Gastrocnemius medialis (tissue), 4 donors: ENCODE data around the gene MYOM1. TPM values are rescaled to one million over a fixed set of nuclear protein-coding genes. Genes with fewer than 3 reads are reported as not detected.

Experiments used
- ATAC-seq, 2 donors: fragments of 150-250 bp; one replicate each; pipeline ENCODE4 v1.9.1; 2016
- DNase-seq, 2 donors: peaks; one replicate each; pipeline ENCODE4 v3.0.0-alpha.2; 2019
- H3K27ac ChIP-seq, 4 donors: fragments of 200-600 bp; sonication (generic); 1 replicate in 1 of 4; 2 replicates in 3 of 4; pipeline ENCODE4 v1.5.1; 2016 to 2018; ENCODE audit warnings: mild to moderate bottlenecking in 2 of 4, moderate library complexity in 1 of 4
- H3K27me3 ChIP-seq, 3 donors: fragments of 200-600 bp; sonication (generic) in 2 of 3; 1 replicate in 1 of 3; 2 replicates in 2 of 3; pipeline versions ENCODE4 v1.5.1 to v1.6.0; 2016 to 2019; ENCODE audit warnings: mild to moderate bottlenecking in 1 of 3, moderate library complexity in 1 of 3
- H3K36me3 ChIP-seq, 2 donors: fragments of 200-600 bp; sonication (generic) in 1 of 2; one replicate each; pipeline ENCODE4 v1.5.1; 2017 to 2018
- H3K4me1 ChIP-seq, 2 donors: fragments of 200-600 bp; sonication (generic) in 1 of 2; one replicate each; pipeline ENCODE4 v1.5.1; 2016 to 2017; ENCODE audit warnings: mild to moderate bottlenecking in 2 of 2
- H3K4me3 ChIP-seq, 4 donors: fragments of 200-600 bp; sonication (generic) in 3 of 4; 1 replicate in 1 of 4; 2 replicates in 3 of 4; pipeline ENCODE4 v1.5.1; 2016 to 2019; ENCODE audit warnings: mild to moderate bottlenecking in 2 of 4
- H3K9me3 ChIP-seq, 3 donors: fragments of 200-600 bp; sonication (generic) in 2 of 3; 1 replicate in 1 of 3; 2 replicates in 2 of 3; pipeline ENCODE4 v1.5.1; 2016 to 2019
- POLR2A ChIP-seq, 2 donors: fragments of 450-650 bp; IDR thresholded peaks; one replicate each; pipeline ENCODE4 v1.6.1; 2017; ENCODE audit warnings: antibody characterized with exemption in 2 of 2, mild to moderate bottlenecking in 2 of 2, moderate library complexity in 2 of 2
- in situ Hi-C, 4 donors: fragments of 200-750 bp; cut with MboI; loops; one replicate each; pipeline versions ENCODE4 v1.15.0 to v1.8.0; 2017; ENCODE audit warnings: low sequenced_read_pairs in 4 of 4
- intact Hi-C: fragments of 100-400 bp; cut with DNase I; formaldehyde crosslinking; loops from one replicate; pipeline ENCODE4 v1.15.1; 2023; ENCODE audit warnings: low total_unique reads
- total RNA-seq, 4 donors: library from RNA; depleted of rRNA; stranded (reverse); fragments of >200 nt; gene quantifications; one replicate each; pipeline versions ENCODE4 v1.1.0 to v1.2.3, GENCODE V29; 2016
- TF ChIP-seq, protein P1 (sequence below), 5 experiments: fragments of 450-650 bp in 3 of 5; fragments of 200-600 bp in 2 of 5; sonication (generic) in 2 of 5; IDR thresholded peaks in 4 of 5; conservative IDR thresholded peaks in 1 of 5; 1 replicate in 4 of 5; 2 replicates in 1 of 5; pipeline ENCODE4 v1.5.1; 2016 to 2019; ENCODE audit warnings: antibody characterized with exemption in 5 of 5, mild to moderate bottlenecking in 3 of 5, moderate library complexity in 3 of 5

The MYOM1 gene
- total RNA-seq, 4 donors from 2014 or later: 245 to 307 (median 273) TPM

DNA sequence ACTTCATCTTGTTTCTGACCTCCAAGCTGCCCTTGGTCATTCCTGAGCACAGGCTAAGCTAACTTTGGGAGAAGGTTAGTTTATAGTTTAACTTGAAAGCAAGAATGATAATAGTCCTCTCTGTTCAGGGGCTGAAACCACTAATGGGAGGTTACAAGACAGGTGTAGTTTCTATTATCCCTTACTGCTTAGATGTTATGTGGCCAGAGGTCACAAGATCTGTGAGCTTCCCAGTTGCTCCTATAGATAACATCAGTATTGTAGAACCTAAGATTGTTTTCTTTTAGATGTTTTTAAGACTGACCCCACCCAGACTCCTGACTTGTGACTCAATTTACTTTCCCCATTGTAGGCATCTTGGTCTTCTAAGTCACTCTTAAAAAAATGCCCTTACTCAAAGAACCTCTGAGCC, 112.0 kb downstream of the MYOM1 start:
- Histone ChIP-seq H3K4me1 (no peaks in the 10 kb centered on the region), H3K36me3 (peaks cover 3 to 20% of the 10 kb centered on the region in 2 donors), H3K4me3 (no peak overlapping the region), H3K27ac (peak overlapping the region in 1 of 4 donors; percentile 18), H3K9me3 (no peaks in the 10 kb centered on the region), H3K27me3 (no peaks in the 10 kb centered on the region)
- no peak for DNase-seq
- in situ Hi-C loops (loop anchor here in 1 of 4 donors (25.0 kb wide), 1 partner anchor 95 kb away; the partner anchor contains the start of gene LPIN2), intact Hi-C loops (no loop called here)
- no peak for ATAC-seq
- TF ChIP-seq, protein P1, sequence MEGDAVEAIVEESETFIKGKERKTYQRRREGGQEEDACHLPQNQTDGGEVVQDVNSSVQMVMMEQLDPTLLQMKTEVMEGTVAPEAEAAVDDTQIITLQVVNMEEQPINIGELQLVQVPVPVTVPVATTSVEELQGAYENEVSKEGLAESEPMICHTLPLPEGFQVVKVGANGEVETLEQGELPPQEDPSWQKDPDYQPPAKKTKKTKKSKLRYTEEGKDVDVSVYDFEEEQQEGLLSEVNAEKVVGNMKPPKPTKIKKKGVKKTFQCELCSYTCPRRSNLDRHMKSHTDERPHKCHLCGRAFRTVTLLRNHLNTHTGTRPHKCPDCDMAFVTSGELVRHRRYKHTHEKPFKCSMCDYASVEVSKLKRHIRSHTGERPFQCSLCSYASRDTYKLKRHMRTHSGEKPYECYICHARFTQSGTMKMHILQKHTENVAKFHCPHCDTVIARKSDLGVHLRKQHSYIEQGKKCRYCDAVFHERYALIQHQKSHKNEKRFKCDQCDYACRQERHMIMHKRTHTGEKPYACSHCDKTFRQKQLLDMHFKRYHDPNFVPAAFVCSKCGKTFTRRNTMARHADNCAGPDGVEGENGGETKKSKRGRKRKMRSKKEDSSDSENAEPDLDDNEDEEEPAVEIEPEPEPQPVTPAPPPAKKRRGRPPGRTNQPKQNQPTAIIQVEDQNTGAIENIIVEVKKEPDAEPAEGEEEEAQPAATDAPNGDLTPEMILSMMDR (IDR thresholded peaks at IDR 0.05 in 4 of 5, conservative IDR thresholded peaks at IDR 0.05 in 1 of 5): no peak
- TF ChIP-seq POLR2A (IDR thresholded peaks at IDR 0.05): no peak

DNA sequence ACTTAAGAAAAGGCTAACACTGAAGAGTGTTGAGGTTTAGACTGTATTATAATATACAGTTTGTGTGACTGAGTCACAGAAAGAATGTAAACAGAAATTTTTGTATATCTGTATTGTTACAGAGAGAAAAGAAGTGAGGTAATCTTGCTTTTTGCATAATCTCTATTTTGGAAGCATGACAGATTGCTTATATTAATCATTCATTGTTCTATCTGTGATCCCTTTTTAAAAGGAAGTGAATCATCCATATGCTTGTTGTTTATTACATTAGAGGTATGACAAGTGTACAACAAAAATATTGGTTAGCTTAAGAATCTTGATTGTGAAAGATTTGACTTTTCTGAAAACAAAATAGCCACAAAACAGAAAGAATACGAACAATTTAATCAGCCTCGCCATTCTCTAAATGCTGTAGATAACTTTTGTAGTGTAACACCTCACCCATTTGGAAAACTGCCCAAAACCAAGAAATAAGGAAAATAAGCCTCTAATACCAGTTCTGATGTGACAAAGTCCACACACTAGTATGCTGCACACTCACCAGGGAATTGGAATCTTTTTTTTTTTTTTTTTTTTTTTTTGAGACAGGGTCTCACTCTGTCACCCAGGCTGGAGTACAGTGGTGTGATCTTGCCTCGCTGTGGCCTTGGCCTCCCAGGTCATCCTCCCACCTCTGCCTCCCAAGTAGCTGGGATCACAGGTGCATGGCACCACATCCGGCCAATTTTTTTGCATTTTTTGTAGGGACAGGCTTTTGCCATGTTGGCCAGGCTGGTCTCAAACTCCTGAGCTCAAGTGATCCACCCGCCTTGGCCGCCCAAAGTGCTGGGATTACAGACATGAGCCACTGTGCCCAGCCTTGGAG, 115.3 kb downstream of the MYOM1 start:
- H3K4me1 ChIP-seq: no peaks in the 10 kb centered on the region
- intact Hi-C loops (no loop called here), in situ Hi-C loops (loop anchor here in 1 of 4 donors (25.0 kb wide), 1 partner anchor 92 kb away; the partner anchor contains the start of gene LPIN2)
- no peak overlapping the region for H3K4me3 ChIP-seq
- TF ChIP-seq POLR2A (IDR thresholded peaks at IDR 0.05): no peak
- TF ChIP-seq, protein P1 (IDR thresholded peaks at IDR 0.05 in 4 of 5, conservative IDR thresholded peaks at IDR 0.05 in 1 of 5): no peak
- H3K9me3 ChIP-seq: no peaks in the 10 kb centered on the region
- DNase-seq (no peak), ATAC-seq (no peak)
- peak overlapping the region in 3 of 4 donors; percentile 10 to 44 (median 32) for H3K27ac ChIP-seq
- peaks cover 3 to 20% of the 10 kb centered on the region in 2 donors for H3K36me3 ChIP-seq
- H3K27me3 ChIP-seq: no peaks in the 10 kb centered on the region

DNA sequence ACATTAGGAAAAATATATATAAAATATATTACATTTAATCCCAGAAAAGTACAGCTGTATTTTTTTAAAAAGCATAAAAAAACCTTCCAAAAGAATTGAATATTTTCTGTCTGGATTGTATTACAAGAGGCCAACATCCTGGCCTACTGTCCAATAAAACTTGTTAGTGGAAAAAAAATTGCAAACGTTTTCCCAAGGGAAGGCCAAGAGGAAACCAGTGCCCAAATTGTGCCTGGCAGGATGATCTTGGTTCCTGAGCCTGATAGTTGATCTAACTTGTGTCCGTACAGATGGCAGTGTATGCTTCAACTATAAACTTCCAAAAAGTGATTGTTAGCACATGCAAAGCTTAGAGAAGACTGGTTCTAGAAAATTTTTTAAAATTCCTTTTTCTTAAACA, 116.2 kb downstream of the MYOM1 start:
- peak overlapping the region in 2 of 4 donors; percentile 32 to 44 for H3K27ac ChIP-seq
- in situ Hi-C loops: loop anchor here in 1 of 4 donors (25.0 kb wide), 1 partner anchor 91 kb away; the partner anchor contains the start of gene LPIN2
- peaks cover 3 to 29% of the 10 kb centered on the region in 2 donors for H3K36me3 ChIP-seq

DNA sequence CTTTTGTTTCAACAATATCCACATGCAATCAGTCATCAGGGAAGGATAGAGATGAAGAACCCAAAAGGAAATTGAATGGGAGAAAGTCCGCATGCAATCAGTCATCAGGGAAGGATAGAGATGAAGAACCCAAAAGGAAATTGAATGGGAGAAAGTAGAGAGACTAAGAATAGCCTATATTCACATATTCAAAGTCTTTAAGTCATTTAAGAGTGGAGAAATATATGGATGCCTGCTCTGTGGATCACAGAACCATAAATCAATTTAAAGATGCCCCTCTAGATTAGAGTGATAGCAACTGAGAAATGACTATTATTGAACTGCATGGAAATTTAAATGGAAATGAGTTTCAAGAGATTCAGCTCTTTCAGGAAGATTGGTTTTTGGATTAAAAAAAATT, 116.8 kb downstream of the MYOM1 start:
- no peak for TF ChIP-seq POLR2A (IDR thresholded peaks at IDR 0.05)
- TF ChIP-seq, protein P1 (IDR thresholded peaks at IDR 0.05 in 4 of 5, conservative IDR thresholded peaks at IDR 0.05 in 1 of 5): no peak
- peaks cover 3 to 35% of the 10 kb centered on the region in 2 donors for H3K36me3 ChIP-seq
- H3K4me3 ChIP-seq: no peak overlapping the region
- ATAC-seq: no peak
- no peaks in the 10 kb centered on the region for H3K4me1 ChIP-seq
- no peaks in the 10 kb centered on the region for H3K9me3 ChIP-seq
- DNase-seq: no peak
- in situ Hi-C loops (loop anchor here in 1 of 4 donors (25.0 kb wide), 1 partner anchor 91 kb away; the partner anchor contains the start of gene LPIN2), intact Hi-C loops (no loop called here)
- H3K27ac ChIP-seq: peak overlapping the region in 1 of 4 donors; percentile 4
- H3K27me3 ChIP-seq: no peaks in the 10 kb centered on the region

More for the DNA sequence above, 116.2 kb downstream of the MYOM1 start:
- TF ChIP-seq, protein P1 (IDR thresholded peaks at IDR 0.05 in 4 of 5, conservative IDR thresholded peaks at IDR 0.05 in 1 of 5): no peak
- TF ChIP-seq POLR2A (IDR thresholded peaks at IDR 0.05): no peak
- no peak overlapping the region for H3K4me3 ChIP-seq
- no peaks in the 10 kb centered on the region for H3K4me1 ChIP-seq
- no peaks in the 10 kb centered on the region for H3K27me3 ChIP-seq
- ATAC-seq (no peak), DNase-seq (no peak)
- intact Hi-C loops: no loop called here
- H3K9me3 ChIP-seq: no peaks in the 10 kb centered on the region
